GM12878 (cell line): ENCODE measurements around the gene POGLUT3. TPM values are rescaled to one million over a fixed set of nuclear protein-coding genes. Genes with fewer than 3 reads are reported as not detected.

Experiments
- ATF7 ChIP-seq: fragments of 450-650 bp; IDR thresholded peaks from 2 replicates; pipeline ENCODE4 v1.6.1; 2016; ENCODE audit warnings: low read depth, mild to moderate bottlenecking
- BACH1 ChIP-seq: fragments of 450-650 bp; IDR thresholded peaks from 2 replicates; pipeline ENCODE4 v1.6.1; 2017; ENCODE audit warnings: mild to moderate bottlenecking, borderline replicate concordance
- BRCA1 ChIP-seq: IDR thresholded peaks from 2 replicates; pipeline ENCODE4 v1.6.1; 2011; ENCODE audit warnings: low read depth, low read length, improper control_type of control experiment
- CEBPB ChIP-seq, 2 experiments: fragments of 150-350 bp in 1 of 2; IDR thresholded peaks; 2 replicates each; pipeline ENCODE4 v1.6.1; 2012 to 2014; ENCODE audit warnings: low read depth in 2 of 2, low read length in 2 of 2, borderline replicate concordance in 1 of 2, inconsistent platforms in 1 of 2
- FOS ChIP-seq: IDR thresholded peaks from 3 replicates; pipeline ENCODE4 v1.6.1; 2011; ENCODE audit warnings: borderline replicate concordance; ENCODE audit not compliant: insufficient read length; ENCODE audit errors: extremely low read depth
- HDAC2 ChIP-seq: fragments of 200-600 bp; sonication (generic); IDR thresholded peaks from 2 replicates; pipeline ENCODE4 v1.6.1; 2017
- IKZF2 ChIP-seq, 2 experiments: fragments of 450-650 bp; IDR thresholded peaks; 2 replicates each; pipeline ENCODE4 v1.6.1; 2017; ENCODE audit warnings: mild to moderate bottlenecking in 2 of 2, moderate library complexity in 2 of 2
- IRF4 ChIP-seq: IDR thresholded peaks from 2 replicates; pipeline ENCODE4 v1.6.1; 2011; ENCODE audit warnings: low read depth, low read length
- JUNB ChIP-seq: IDR thresholded peaks from 2 replicates; pipeline ENCODE4 v1.6.1; 2016; ENCODE audit warnings: antibody characterized with exemption, mild to moderate bottlenecking
- KDM1A ChIP-seq: fragments of 200-600 bp; sonication (generic); IDR thresholded peaks from 2 replicates; pipeline ENCODE4 v1.6.1; 2016; ENCODE audit warnings: borderline replicate concordance
- KLF5 ChIP-seq: fragments of 450-650 bp; IDR thresholded peaks from 2 replicates; pipeline ENCODE4 v1.6.1; 2014; ENCODE audit warnings: mild to moderate bottlenecking; ENCODE audit not compliant: partially characterized antibody
- MEF2A ChIP-seq: IDR thresholded peaks from 2 replicates; pipeline ENCODE4 v1.6.1; 2011; ENCODE audit warnings: low read depth, mild to moderate bottlenecking, low read length, moderate library complexity; ENCODE audit not compliant: insufficient read depth
- MTA3 ChIP-seq: IDR thresholded peaks from 2 replicates; pipeline ENCODE4 v1.6.1; 2012; ENCODE audit warnings: low read length, inconsistent platforms, borderline replicate concordance
- MYC ChIP-seq: IDR thresholded peaks from 2 replicates; pipeline ENCODE4 v1.6.1; 2011; ENCODE audit warnings: mild to moderate bottlenecking, low read length, moderate library complexity, inconsistent platforms; ENCODE audit not compliant: insufficient read depth, insufficient replicate concordance, insufficient read length, severe bottlenecking
- NBN ChIP-seq: fragments of 450-650 bp; IDR thresholded peaks from 2 replicates; pipeline ENCODE4 v1.6.1; 2016
- NFIC ChIP-seq: IDR thresholded peaks from 2 replicates; pipeline ENCODE4 v1.6.1; 2012; ENCODE audit warnings: low read depth, mild to moderate bottlenecking, inconsistent platforms, low read length, moderate library complexity
- PAX8 ChIP-seq: fragments of 450-650 bp; IDR thresholded peaks from 2 replicates; pipeline ENCODE4 v1.6.1; 2017; ENCODE audit warnings: mild to moderate bottlenecking, moderate library complexity
- PML ChIP-seq: IDR thresholded peaks from 2 replicates; pipeline ENCODE4 v1.6.1; 2012; ENCODE audit warnings: low read length, inconsistent platforms
- POLR2AphosphoS2 ChIP-seq: IDR thresholded peaks from 2 replicates; pipeline ENCODE4 v1.6.1; 2011; ENCODE audit warnings: low read depth, mild to moderate bottlenecking, low read length, improper control_type of control experiment, moderate library complexity
- RAD51 ChIP-seq: fragments of 450-650 bp; IDR thresholded peaks from 2 replicates; pipeline ENCODE4 v1.6.1; 2016; ENCODE audit warnings: moderate library complexity, mild to moderate bottlenecking, inconsistent platforms
- RUNX3 ChIP-seq: IDR thresholded peaks from 2 replicates; pipeline ENCODE4 v1.6.1; 2012; ENCODE audit warnings: low read length, inconsistent platforms
- SP1 ChIP-seq: IDR thresholded peaks from one replicate; pipeline ENCODE4 v1.6.1; 2011; ENCODE audit warnings: low read depth, low read length
- ZNF217 ChIP-seq: fragments of 450-650 bp; IDR thresholded peaks from 2 replicates; pipeline ENCODE4 v1.6.1; 2017; ENCODE audit warnings: antibody characterized with exemption, mild to moderate bottlenecking
- polyA plus RNA-seq, 11 experiments: library from polyadenylated mRNA; depleted of rRNA in 4 of 11; unstranded in 6 of 11; stranded (reverse) in 5 of 11; fragments of >200 nt; fragmentation: Nextera tagmentation in 4 of 11; fragmentation: Illumina TruSeq in 1 of 11; extraction: Ambion mirVana in 4 of 11; extraction: Trizol in 1 of 11; gene quantifications; 1 replicate in 1 of 11; 2 replicates in 10 of 11; pipeline versions ENCODE4 v1.2.1 to v1.2.3, GENCODE V29; 2011 to 2016; ENCODE audit warnings: inconsistent platforms in 2 of 11, missing spikeins in 2 of 11, low read depth in 1 of 11
- total RNA-seq, 4 experiments: library from RNA; depleted of rRNA in 3 of 4; stranded (reverse); fragments of >200 nt in 3 of 4; fragmentation: Illumina TruSeq in 1 of 4; extraction: Trizol in 1 of 4; gene quantifications; 2 replicates each; pipeline versions ENCODE4 v1.2.1 to v1.2.3, GENCODE V29; 2013 to 2021
- TF ChIP-seq, protein P1 (sequence below): fragments of 150-350 bp; IDR thresholded peaks from 2 replicates; pipeline ENCODE4 v1.6.1; 2014; ENCODE audit warnings: mild to moderate bottlenecking, low read depth, low read length
- TF ChIP-seq, protein P2 (sequence below): fragments of 450-650 bp; conservative IDR thresholded peaks from 2 replicates; pipeline ENCODE4 v1.6.1; 2017; ENCODE audit warnings: mild to moderate bottlenecking, moderate library complexity
- TF ChIP-seq, protein P3 (sequence below): fragments of 450-650 bp; IDR thresholded peaks from 2 replicates; pipeline ENCODE4 v1.6.1; 2017; ENCODE audit warnings: low read depth, mild to moderate bottlenecking, moderate library complexity
- TF ChIP-seq, protein P4 (sequence below): fragments of 450-650 bp; IDR thresholded peaks from 2 replicates; pipeline ENCODE4 v1.6.1; 2016; ENCODE audit warnings: mild to moderate bottlenecking

POGLUT3 gene
- total and polyA plus RNA-seq, 10 of the 15 experiments (the other 5 are each of a cell fraction or from before 2014, with no cell fraction given) = 3.7 to 21.5 (median 12.9) TPM

DNA sequence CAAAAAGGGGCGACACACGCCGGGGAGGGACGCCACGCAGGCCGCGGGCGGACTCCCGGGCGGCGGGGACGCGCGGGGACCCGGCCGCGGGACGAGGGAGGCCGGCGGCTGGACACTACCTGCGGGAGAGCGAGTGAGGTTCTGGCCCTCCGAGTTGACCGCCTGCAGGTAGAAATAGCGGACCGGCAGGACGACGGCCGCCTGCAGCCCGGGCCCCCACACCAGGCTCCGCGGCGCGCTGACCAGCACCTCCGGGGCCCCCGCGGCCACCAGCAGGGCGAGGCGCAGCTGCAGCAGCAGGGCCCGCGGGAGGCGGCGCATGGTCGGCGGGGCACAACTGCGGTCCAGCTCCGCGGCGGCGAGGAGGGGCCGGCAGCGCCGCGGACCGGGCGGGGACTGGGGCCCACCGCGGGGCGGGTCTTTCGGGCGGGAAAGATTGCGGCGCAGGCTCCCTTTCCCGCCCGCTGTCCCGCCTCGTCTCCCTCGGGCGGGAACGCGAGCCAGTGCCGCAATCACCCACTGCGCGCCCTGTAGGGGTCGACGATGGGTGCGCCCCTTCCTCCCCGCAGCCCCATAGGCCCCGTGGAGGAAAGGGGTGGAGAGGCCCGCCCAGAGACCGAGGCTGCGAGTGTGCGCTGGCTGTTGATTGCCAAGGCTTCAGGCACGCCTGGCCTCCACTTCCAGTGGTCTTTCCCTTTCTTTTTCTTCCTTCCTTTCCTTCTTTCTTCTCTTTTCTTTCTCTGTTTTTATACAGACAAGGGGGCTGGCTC lies at the start of gene POGLUT3 (continued):
- peak; percentile 75 for TF ChIP-seq BACH1
- TF ChIP-seq SP1 = no peak
- TF ChIP-seq, protein P1, sequence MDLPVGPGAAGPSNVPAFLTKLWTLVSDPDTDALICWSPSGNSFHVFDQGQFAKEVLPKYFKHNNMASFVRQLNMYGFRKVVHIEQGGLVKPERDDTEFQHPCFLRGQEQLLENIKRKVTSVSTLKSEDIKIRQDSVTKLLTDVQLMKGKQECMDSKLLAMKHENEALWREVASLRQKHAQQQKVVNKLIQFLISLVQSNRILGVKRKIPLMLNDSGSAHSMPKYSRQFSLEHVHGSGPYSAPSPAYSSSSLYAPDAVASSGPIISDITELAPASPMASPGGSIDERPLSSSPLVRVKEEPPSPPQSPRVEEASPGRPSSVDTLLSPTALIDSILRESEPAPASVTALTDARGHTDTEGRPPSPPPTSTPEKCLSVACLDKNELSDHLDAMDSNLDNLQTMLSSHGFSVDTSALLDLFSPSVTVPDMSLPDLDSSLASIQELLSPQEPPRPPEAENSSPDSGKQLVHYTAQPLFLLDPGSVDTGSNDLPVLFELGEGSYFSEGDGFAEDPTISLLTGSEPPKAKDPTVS = no peak
- TF ChIP-seq, protein P2, sequence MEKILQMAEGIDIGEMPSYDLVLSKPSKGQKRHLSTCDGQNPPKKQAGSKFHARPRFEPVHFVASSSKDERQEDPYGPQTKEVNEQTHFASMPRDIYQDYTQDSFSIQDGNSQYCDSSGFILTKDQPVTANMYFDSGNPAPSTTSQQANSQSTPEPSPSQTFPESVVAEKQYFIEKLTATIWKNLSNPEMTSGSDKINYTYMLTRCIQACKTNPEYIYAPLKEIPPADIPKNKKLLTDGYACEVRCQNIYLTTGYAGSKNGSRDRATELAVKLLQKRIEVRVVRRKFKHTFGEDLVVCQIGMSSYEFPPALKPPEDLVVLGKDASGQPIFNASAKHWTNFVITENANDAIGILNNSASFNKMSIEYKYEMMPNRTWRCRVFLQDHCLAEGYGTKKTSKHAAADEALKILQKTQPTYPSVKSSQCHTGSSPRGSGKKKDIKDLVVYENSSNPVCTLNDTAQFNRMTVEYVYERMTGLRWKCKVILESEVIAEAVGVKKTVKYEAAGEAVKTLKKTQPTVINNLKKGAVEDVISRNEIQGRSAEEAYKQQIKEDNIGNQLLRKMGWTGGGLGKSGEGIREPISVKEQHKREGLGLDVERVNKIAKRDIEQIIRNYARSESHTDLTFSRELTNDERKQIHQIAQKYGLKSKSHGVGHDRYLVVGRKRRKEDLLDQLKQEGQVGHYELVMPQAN = peak; percentile 78; the same call in 1 of the 2 replicates
- peak; percentile 51 to 59; a peak in 3 of 4 replicates for TF ChIP-seq IKZF2 (IDR thresholded peaks at IDR 0.05)
- TF ChIP-seq FOS = no peak
- no peak for TF ChIP-seq MEF2A
- no peak for TF ChIP-seq POLR2AphosphoS2
- peak; percentile 9 for TF ChIP-seq MYC
- TF ChIP-seq RUNX3 = peak; percentile 16; the same call in 1 of the 2 replicates
- no peak for TF ChIP-seq HDAC2
- peak; percentile 58; the same call in 1 of the 2 replicates for TF ChIP-seq NBN
- TF ChIP-seq RAD51 = no peak
- no peak; the same call in 1 of the 2 replicates for TF ChIP-seq PML
- TF ChIP-seq, protein P3, sequence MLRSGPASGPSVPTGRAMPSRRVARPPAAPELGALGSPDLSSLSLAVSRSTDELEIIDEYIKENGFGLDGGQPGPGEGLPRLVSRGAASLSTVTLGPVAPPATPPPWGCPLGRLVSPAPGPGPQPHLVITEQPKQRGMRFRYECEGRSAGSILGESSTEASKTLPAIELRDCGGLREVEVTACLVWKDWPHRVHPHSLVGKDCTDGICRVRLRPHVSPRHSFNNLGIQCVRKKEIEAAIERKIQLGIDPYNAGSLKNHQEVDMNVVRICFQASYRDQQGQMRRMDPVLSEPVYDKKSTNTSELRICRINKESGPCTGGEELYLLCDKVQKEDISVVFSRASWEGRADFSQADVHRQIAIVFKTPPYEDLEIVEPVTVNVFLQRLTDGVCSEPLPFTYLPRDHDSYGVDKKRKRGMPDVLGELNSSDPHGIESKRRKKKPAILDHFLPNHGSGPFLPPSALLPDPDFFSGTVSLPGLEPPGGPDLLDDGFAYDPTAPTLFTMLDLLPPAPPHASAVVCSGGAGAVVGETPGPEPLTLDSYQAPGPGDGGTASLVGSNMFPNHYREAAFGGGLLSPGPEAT = no peak
- TF ChIP-seq ATF7 = no peak
- 0 out of 2 replicates have a peak, but pooled peaks have one; percentile 61 for TF ChIP-seq ZNF217
- no peak for TF ChIP-seq KDM1A
- TF ChIP-seq PAX8 = no peak
- no peak for TF ChIP-seq BRCA1
- no peak for TF ChIP-seq IRF4
- TF ChIP-seq JUNB = no peak
- TF ChIP-seq, protein P4, sequence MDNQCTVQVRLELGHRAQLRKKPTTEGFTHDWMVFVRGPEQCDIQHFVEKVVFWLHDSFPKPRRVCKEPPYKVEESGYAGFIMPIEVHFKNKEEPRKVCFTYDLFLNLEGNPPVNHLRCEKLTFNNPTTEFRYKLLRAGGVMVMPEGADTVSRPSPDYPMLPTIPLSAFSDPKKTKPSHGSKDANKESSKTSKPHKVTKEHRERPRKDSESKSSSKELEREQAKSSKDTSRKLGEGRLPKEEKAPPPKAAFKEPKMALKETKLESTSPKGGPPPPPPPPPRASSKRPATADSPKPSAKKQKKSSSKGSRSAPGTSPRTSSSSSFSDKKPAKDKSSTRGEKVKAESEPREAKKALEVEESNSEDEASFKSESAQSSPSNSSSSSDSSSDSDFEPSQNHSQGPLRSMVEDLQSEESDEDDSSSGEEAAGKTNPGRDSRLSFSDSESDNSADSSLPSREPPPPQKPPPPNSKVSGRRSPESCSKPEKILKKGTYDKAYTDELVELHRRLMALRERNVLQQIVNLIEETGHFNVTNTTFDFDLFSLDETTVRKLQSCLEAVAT = no peak; the same call in 1 of the 2 replicates
- no peak for TF ChIP-seq CEBPB (IDR thresholded peaks at IDR 0.05; ENCODE audit: borderline replicate concordance in 1 of 2, low read depth in 2 of 2, low read length in 2 of 2)
- TF ChIP-seq NFIC = no peak
- TF ChIP-seq KLF5 = peak; percentile 39
- no peak for TF ChIP-seq MTA3
